ENCODE data around the gene RBM28.

- TF ChIP-seq TAF1 (IDR thresholded peaks at IDR 0.05; ENCODE audit: borderline replicate concordance, insufficient read depth, low read length) = no peak
- TF ChIP-seq REST (IDR thresholded peaks at IDR 0.05; ENCODE audit: insufficient read depth in 1 of 2, low read depth in 2 of 2, low read length in 2 of 2) = no peak
- no peak for TF ChIP-seq POLR2AphosphoS5 (IDR thresholded peaks at IDR 0.05; ENCODE audit: low read depth, low read length)
- no peak for TF ChIP-seq SIN3A (IDR thresholded peaks at IDR 0.05; ENCODE audit: borderline replicate concordance, insufficient read depth, low read length)
- no peak for TF ChIP-seq FOXP2 (optimal IDR thresholded peaks at IDR 0.05; ENCODE audit: borderline replicate concordance, extremely low read depth, extremely low read length, insufficient read depth)
Observed at GRCh38 chr7:128275681-128276080, 68.0 kb downstream of the RBM28 start.
